HEK293 (cell line): ENCODE data around the gene CCNK.

Experiments
- CTCF ChIP-seq: fragments of 450-650 bp; formaldehyde crosslinking; IDR thresholded peaks from 2 replicates; pipeline ENCODE4 v1.5.1; 2016; ENCODE audit warnings: missing biosample characterization, missing genetic modification characterization
- REST ChIP-seq: fragments of 450-650 bp; formaldehyde crosslinking; IDR thresholded peaks from 2 replicates; pipeline ENCODE4 v1.5.1; 2016; ENCODE audit warnings: missing biosample characterization, missing genetic modification characterization
- ZFP37 ChIP-seq: fragments of 450-650 bp; formaldehyde crosslinking; IDR thresholded peaks from 2 replicates; pipeline ENCODE4 v1.5.1; 2016; ENCODE audit warnings: missing biosample characterization, missing genetic modification characterization
- ZNF138 ChIP-seq: fragments of 450-650 bp; formaldehyde crosslinking; IDR thresholded peaks from 2 replicates; pipeline ENCODE4 v1.5.1; 2016; ENCODE audit warnings: missing biosample characterization, missing genetic modification characterization, borderline replicate concordance
- ZNF248 ChIP-seq: fragments of 450-650 bp; formaldehyde crosslinking; IDR thresholded peaks from 2 replicates; pipeline ENCODE4 v1.5.1; 2017; ENCODE audit warnings: missing biosample characterization, missing genetic modification characterization

- no peak for TF ChIP-seq CTCF (tag by site-specific recombination)
- no peak for TF ChIP-seq REST (tag by site-specific recombination)
- no peak for TF ChIP-seq ZNF248 (tag by site-specific recombination)
- no peak for TF ChIP-seq ZNF138
- no peak for TF ChIP-seq ZFP37 (tag by site-specific recombination)
Observed at GRCh38 chr14:99447739-99448138, 33.5 kb upstream of the CCNK start.
